IPS DF 4.7 (cell line): ENCODE results near the gene AMZ1.
"Not testable (repeated sequence)": the region's sequence is repeated elsewhere in the genome, so short reads cannot be mapped to it uniquely, and the experiment has no call there.

Source experiments
- DNase-seq: peaks from one replicate; pipeline ENCODE4 v3.0.0-alpha.2; 2013; ENCODE audit warnings: low spot score; ENCODE audit errors: extremely low read depth

Gene AMZ1

GRCh38 chr7:2667843-2668242 lies 20.2 kb upstream of the AMZ1 start:
- DNase-seq: no peak

- DNase-seq: no peak
These were observed 19.6 kb upstream of the AMZ1 start for GRCh38 chr7:2668401-2668800.

- DNase-seq: no peak
These were observed 17.8 kb upstream of the AMZ1 start for GRCh38 chr7:2670171-2670570.

GRCh38 chr7:2670720-2671391 lies 17.1 kb upstream of the AMZ1 start:
- DNase-seq: peak; percentile 46

- DNase-seq: not testable (repeated sequence)
These were observed 14.8 kb upstream of the AMZ1 start for GRCh38 chr7:2673214-2673613.

GRCh38 chr7:2673934-2674333 lies 14.1 kb upstream of the AMZ1 start:
- no peak for DNase-seq

GRCh38 chr7:2675256-2675764 lies 12.7 kb upstream of the AMZ1 start:
- DNase-seq: no peak

- not testable (repeated sequence) for DNase-seq
These were observed 11.4 kb upstream of the AMZ1 start for GRCh38 chr7:2676576-2676975.

GRCh38 chr7:2678454-2678853 lies 9.5 kb upstream of the AMZ1 start:
- DNase-seq: not testable (repeated sequence)

GRCh38 chr7:2679135-2680127 lies 8.6 kb upstream of the AMZ1 start:
- not testable (repeated sequence) for DNase-seq

- DNase-seq: no peak
These were observed 7.7 kb upstream of the AMZ1 start for GRCh38 chr7:2680256-2680655.

- DNase-seq: peak; percentile 62
These were observed 7.1 kb upstream of the AMZ1 start for GRCh38 chr7:2680792-2681490.

GRCh38 chr7:2681929-2682799 lies 5.8 kb upstream of the AMZ1 start:
- DNase-seq: no peak

GRCh38 chr7:2684501-2684900 lies 3.5 kb upstream of the AMZ1 start:
- no peak for DNase-seq

GRCh38 chr7:2686101-2686500 lies 1.9 kb upstream of the AMZ1 start:
- DNase-seq: no peak

- DNase-seq: no peak
These were observed 598 bp upstream of the AMZ1 start for GRCh38 chr7:2687338-2687869.

- DNase-seq: no peak
These were observed 674 bp downstream of the AMZ1 start for GRCh38 chr7:2688409-2689342.

- no peak for DNase-seq
These were observed 1.4 kb downstream of the AMZ1 start for GRCh38 chr7:2689343-2689847.
